Heart left ventricle (tissue), 13 donors: ENCODE data around the gene RSPH6A.

Experiments
- POLR2A ChIP-seq, 2 donors: fragments of 450-650 bp; IDR thresholded peaks; one replicate each; pipeline ENCODE4 v1.6.1; 2017; ENCODE audit warnings: antibody characterized with exemption in 2 of 2, mild to moderate bottlenecking in 2 of 2, moderate library complexity in 2 of 2
- TF ChIP-seq, protein P1 (sequence below), 12 donors: fragments of 200-600 bp; sonication (generic) in 4 of 12; IDR thresholded peaks; one replicate each; pipeline versions ENCODE4 v1.5.0 to v1.8.0; 2018 to 2022; ENCODE audit warnings: antibody characterized with exemption in 12 of 12, mild to moderate bottlenecking in 5 of 12
- donor health status: ischemic (EF 13 %, LVEDD 7.1; RV severe dilation, severe dysfunction).
- donor health status: DM: no; HTN: yes; CAD: no.
- donor health status: DM: no; HTN: no; CAD: no.
- donor health status: ischemic (EF 25% LVEDD 6.9; RV normal size, moderate dysfunction).
- donor health status: ischemic (EF 25% LVEDD 5.7; RV mildly dilated, moderate dysfunction).
- donor health status: ischemic (EF 35%, LVEDD 5.7; RV mildly dilated, moderate dysfunction).
- donor health status: nonischemic (EF 11% LVEDD 7.7; RV severe dilation, severe dysfunction).
- donor health status: DM: yes; HTN: yes; CAD: no.
- donor health status: PGD.
- donor health status: ischemic (EF 29% LVEDD 5.4; RV normal size, mild dysfunction).
- donor health status: nonischemic (EF 23%, LVEDD 6.1; RV moderate dilation, normal function).

GRCh38 chr19:45772130-45772840, 42.8 kb downstream of the RSPH6A start:
- TF ChIP-seq, protein P1, sequence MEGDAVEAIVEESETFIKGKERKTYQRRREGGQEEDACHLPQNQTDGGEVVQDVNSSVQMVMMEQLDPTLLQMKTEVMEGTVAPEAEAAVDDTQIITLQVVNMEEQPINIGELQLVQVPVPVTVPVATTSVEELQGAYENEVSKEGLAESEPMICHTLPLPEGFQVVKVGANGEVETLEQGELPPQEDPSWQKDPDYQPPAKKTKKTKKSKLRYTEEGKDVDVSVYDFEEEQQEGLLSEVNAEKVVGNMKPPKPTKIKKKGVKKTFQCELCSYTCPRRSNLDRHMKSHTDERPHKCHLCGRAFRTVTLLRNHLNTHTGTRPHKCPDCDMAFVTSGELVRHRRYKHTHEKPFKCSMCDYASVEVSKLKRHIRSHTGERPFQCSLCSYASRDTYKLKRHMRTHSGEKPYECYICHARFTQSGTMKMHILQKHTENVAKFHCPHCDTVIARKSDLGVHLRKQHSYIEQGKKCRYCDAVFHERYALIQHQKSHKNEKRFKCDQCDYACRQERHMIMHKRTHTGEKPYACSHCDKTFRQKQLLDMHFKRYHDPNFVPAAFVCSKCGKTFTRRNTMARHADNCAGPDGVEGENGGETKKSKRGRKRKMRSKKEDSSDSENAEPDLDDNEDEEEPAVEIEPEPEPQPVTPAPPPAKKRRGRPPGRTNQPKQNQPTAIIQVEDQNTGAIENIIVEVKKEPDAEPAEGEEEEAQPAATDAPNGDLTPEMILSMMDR (IDR thresholded peaks at IDR 0.05) = no peak
- TF ChIP-seq POLR2A (IDR thresholded peaks at IDR 0.05) = no peak
